ENCODE data around the gene CACNA1C.

Gene CACNA1C

GRCh38 chr12:2301531-2302461, 249.0 kb downstream of the CACNA1C start:
- no peak for TF ChIP-seq CTCF (IDR thresholded peaks at IDR 0.05; ENCODE audit: insufficient read depth, missing control alignments)
- DNase-seq (ENCODE audit: insufficient read length, low spot score) (no peak), FAIRE-seq (no peak)

DNA sequence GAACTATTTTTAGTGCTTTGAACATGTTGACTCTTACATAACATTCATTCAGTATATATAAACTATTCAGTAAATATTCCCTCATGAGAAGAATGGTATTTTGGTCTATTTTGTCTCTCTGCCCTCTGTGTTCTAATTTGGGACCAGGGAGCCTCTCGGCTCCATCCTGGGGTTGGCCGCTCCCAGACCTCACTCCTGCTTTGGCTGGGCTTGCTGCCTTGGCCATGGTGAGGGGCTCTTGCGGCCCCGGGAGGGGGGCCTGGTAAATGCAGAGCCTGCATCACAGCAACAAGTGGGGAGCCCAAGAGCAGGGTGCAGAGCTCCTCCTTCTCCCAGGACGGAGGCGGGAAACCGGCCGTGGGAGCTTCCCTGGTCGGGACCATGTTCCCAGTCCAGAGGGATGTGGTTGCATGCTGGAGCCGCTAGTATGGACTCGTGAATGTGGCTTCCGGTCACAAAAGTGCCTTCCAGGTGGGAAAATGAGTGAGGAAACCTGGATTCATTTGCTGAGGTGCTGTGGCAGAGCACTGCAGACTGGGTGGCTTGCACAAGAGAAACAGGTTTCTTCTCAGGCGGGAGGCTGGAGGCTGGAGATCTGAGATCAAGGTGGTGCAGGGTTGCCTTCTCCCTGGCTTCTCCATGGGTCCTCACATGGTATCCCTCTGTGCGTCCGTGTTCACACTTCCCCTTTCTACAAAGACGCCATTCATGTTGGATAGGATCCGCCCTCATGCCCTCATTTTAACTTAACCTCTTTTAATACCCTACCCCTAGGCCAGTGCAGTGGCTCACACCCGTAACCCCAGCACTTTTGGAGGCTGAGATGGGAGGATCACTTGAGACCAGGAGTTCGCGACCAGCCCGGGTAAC, 250.2 kb downstream of the CACNA1C start:
- DNase-seq (ENCODE audit: insufficient read length, low spot score) (no peak), FAIRE-seq (no peak)
- TF ChIP-seq CTCF (IDR thresholded peaks at IDR 0.05; ENCODE audit: insufficient read depth, missing control alignments), result no peak

DNA sequence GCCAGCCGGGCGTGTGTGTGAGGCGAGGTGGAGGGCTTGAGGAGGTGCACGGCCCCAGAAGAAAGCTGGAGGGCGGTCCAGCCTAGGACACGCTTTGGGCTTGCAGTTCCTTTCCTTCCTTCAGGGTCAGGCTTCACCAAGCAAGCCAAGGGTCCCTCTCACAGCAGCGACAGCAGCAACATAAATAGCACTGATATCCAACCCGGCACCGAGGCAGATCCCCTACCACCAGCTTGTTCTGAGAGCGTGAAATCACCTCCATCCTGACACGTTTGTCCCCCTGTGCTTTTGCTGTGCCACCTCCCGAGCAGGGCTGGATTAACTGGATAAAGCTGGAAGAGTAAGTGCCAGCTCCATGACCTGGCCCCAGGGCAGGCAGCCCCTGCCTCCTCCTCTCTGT, 251.4 kb downstream of the CACNA1C start:
- TF ChIP-seq CTCF (IDR thresholded peaks at IDR 0.05; ENCODE audit: insufficient read depth, missing control alignments), result no peak
- no peak for FAIRE-seq

GRCh38 chr12:2306012-2306411, 253.2 kb downstream of the CACNA1C start:
- no peak for TF ChIP-seq CTCF (IDR thresholded peaks at IDR 0.05; ENCODE audit: insufficient read depth, missing control alignments)
- FAIRE-seq (no peak), DNase-seq (ENCODE audit: insufficient read length, low spot score) (no peak)

More for the DNA sequence above, 251.4 kb downstream of the CACNA1C start:
- no peak for DNase-seq (ENCODE audit: insufficient read length, low spot score)

DNA sequence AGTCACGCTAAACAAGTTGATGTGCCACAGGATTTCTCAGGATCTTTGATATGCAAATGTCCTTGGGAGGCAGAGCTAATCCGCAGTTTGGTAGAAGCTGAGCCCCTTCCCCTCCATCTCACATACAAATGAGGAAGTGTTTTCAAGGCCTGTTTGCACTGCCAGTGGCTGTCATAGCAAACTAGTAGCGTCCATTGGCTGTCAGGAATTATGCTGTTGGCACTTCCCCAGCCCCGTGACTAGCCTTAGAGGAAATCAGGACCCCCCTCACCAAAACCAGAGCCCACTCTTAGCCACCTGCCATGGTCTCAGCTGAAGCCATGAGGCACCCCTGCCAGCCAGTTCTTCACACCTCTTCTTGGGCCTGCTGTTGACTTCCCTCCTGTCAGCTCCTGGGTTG, 253.9 kb downstream of the CACNA1C start:
- no peak for DNase-seq (ENCODE audit: insufficient read length, low spot score)
- TF ChIP-seq CTCF (IDR thresholded peaks at IDR 0.05; ENCODE audit: insufficient read depth, missing control alignments), result no peak
- FAIRE-seq, result no peak

- no peak for DNase-seq (ENCODE audit: insufficient read length, low spot score)
- no peak for FAIRE-seq
- no peak for TF ChIP-seq CTCF (IDR thresholded peaks at IDR 0.05; ENCODE audit: insufficient read depth, missing control alignments)
Measured at GRCh38 chr12:2307550-2307949, 254.8 kb downstream of the CACNA1C start.

All from D721Med (cell line).